ENCODE results near the gene CAMTA1.

CAMTA1 gene

GRCh38 chr1:7671146-7671465, 885.9 kb downstream of the CAMTA1 start:
- no peak for DNase-seq (ENCODE audit: low read depth)
- H3K4me3 ChIP-seq (ENCODE audit: low read depth, low read length): no peak overlapping the region
- no peak for TF ChIP-seq CTCF (conservative IDR thresholded peaks at IDR 0.05; ENCODE audit: low read depth, low read length)

- TF ChIP-seq CTCF (conservative IDR thresholded peaks at IDR 0.05; ENCODE audit: low read depth, low read length): no peak
- DNase-seq (ENCODE audit: low read depth): no peak
- no peak overlapping the region for H3K4me3 ChIP-seq (ENCODE audit: low read depth, low read length)
Measured at GRCh38 chr1:7671676-7672075, 886.4 kb downstream of the CAMTA1 start.

- TF ChIP-seq CTCF (conservative IDR thresholded peaks at IDR 0.05; ENCODE audit: low read depth, low read length): no peak
- no peak overlapping the region for H3K4me3 ChIP-seq (ENCODE audit: low read depth, low read length)
Measured at GRCh38 chr1:7672864-7673263, 887.6 kb downstream of the CAMTA1 start.

GRCh38 chr1:7674972-7675371, 889.7 kb downstream of the CAMTA1 start:
- no peak overlapping the region for H3K4me3 ChIP-seq (ENCODE audit: low read depth, low read length)
- no peak for DNase-seq (ENCODE audit: low read depth)
- no peak for TF ChIP-seq CTCF (conservative IDR thresholded peaks at IDR 0.05; ENCODE audit: low read depth, low read length)

More at GRCh38 chr1:7672864-7673263, 887.6 kb downstream of the CAMTA1 start:
- no peak for DNase-seq (ENCODE audit: low read depth)

GRCh38 chr1:7675431-7676273, 890.4 kb downstream of the CAMTA1 start:
- no peak overlapping the region for H3K4me3 ChIP-seq (ENCODE audit: low read depth, low read length)
- DNase-seq (ENCODE audit: low read depth): no peak
- TF ChIP-seq CTCF (conservative IDR thresholded peaks at IDR 0.05; ENCODE audit: low read depth, low read length): no peak

GRCh38 chr1:7676274-7676945, 891.2 kb downstream of the CAMTA1 start:
- H3K4me3 ChIP-seq (ENCODE audit: low read depth, low read length): no peak overlapping the region
- no peak for TF ChIP-seq CTCF (conservative IDR thresholded peaks at IDR 0.05; ENCODE audit: low read depth, low read length)
- no peak for DNase-seq (ENCODE audit: low read depth)

All from choroid plexus epithelial cell (primary cell).